KOPT-K1 (cell line): ENCODE results near the gene EPS8L3.
"Not testable (repeated sequence)": the region's sequence is repeated elsewhere in the genome, so short reads cannot be mapped to it uniquely, and the experiment has no call there.

Experiments used
- H3K27ac ChIP-seq: fragments of 200-600 bp; sonication (generic); 2 replicates; pipeline ENCODE4 v1.5.1; 2016; ENCODE audit warnings: antibody characterized with exemption, mild to moderate bottlenecking, low read depth, low read length; ENCODE audit not compliant: poor library complexity, severe bottlenecking
- H3K36me3 ChIP-seq: fragments of 200-600 bp; sonication (generic); 2 replicates; pipeline ENCODE4 v1.5.1; 2017; ENCODE audit warnings: antibody characterized with exemption, mild to moderate bottlenecking, low read length, moderate library complexity; ENCODE audit not compliant: insufficient read depth
- H3K9me3 ChIP-seq: fragments of 200-600 bp; sonication (generic); 2 replicates; pipeline ENCODE4 v1.5.1; 2017; ENCODE audit warnings: antibody characterized with exemption, low read length, mild to moderate bottlenecking; ENCODE audit not compliant: insufficient read depth, poor library complexity, severe bottlenecking

The EPS8L3 gene

DNA sequence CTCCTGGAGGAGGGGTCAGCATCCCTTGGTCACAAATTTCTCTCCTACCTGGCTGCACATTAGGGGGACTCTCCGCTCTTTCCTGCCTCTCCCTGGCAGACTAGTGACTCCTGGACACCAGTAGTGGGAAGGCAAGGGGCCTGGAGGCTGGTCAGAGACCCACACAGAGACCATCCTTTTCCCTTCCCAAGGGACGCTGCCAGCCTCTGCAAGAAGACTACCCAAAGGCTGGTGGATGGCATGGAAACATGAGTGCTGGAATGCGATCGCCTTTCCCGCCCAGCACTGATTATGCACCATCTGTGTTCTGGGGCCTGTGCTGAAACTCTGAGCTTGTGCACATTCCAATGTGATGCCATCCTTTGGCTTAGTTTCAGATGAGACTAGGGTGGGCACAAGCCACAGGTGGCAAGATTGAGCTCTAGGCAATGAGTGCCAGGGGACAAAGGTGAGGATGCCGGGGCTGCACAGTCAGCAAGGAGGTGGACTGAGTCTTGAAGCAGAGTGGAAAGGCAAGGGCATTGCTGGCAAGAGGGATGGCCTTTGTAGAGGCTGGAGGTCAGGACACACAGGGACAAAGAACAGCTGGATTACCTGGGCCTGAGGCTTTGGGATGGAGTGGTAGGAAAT lies 12.6 kb upstream of the EPS8L3 start:
- Histone ChIP-seq H3K27ac (no peak overlapping the region), H3K9me3 (no peaks in the 10 kb centered on the region), H3K36me3 (no peaks in the 10 kb centered on the region)

- Histone ChIP-seq H3K36me3 (no peaks in the 10 kb centered on the region), H3K9me3 (no peaks in the 10 kb centered on the region), H3K27ac (no peak overlapping the region)
These were observed 11.7 kb upstream of the EPS8L3 start for GRCh38 chr1:109775398-109775797.

GRCh38 chr1:109773900-109774485 lies 10.3 kb upstream of the EPS8L3 start:
- Histone ChIP-seq H3K27ac (no peak overlapping the region), H3K9me3 (no peaks in the 10 kb centered on the region), H3K36me3 (no peaks in the 10 kb centered on the region)

DNA sequence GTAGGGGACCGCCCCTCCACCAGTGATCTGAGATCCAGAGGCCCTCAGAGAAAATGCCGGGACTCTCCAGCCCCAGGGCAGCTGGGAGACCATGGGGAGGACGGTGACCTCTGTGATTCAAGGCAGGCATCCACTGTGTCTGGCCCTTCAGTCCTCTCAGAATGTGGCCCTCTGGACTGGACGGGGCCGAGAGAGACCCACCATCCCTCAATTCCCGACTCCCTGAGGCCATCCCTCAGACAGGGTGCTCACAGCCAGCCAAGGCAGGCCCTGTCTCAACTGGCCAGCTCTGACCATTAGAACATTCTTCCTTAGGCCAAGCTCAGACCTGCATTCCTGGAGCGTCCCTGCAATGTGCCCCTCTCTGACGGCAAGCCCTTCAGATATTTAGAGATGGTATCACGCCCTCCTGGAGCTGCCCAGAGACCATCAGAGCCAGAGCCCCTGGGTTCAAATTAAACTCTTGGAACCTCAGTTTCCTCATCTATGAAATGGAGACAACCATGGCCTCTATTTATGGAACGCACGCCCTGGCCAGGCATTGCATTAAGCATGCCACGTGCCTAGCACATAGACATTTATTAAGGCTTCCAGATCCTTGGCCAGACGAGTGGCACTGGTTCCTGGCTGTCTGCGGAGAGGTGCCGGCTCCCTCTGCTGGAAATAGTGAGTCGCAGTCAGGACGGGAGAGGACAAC lies 9.6 kb upstream of the EPS8L3 start:
- Histone ChIP-seq H3K36me3 (no peaks in the 10 kb centered on the region), H3K27ac (no peak overlapping the region), H3K9me3 (no peaks in the 10 kb centered on the region)

GRCh38 chr1:109772658-109773202 lies 9.0 kb upstream of the EPS8L3 start:
- no peak overlapping the region for H3K27ac ChIP-seq

GRCh38 chr1:109771712-109772657 lies 8.3 kb upstream of the EPS8L3 start:
- no peaks in the 10 kb centered on the region for H3K9me3 ChIP-seq
- H3K36me3 ChIP-seq = no peaks in the 10 kb centered on the region
- H3K27ac ChIP-seq = no peak overlapping the region

More at GRCh38 chr1:109772658-109773202, 9.0 kb upstream of the EPS8L3 start:
- H3K9me3 ChIP-seq = no peaks in the 10 kb centered on the region
- no peaks in the 10 kb centered on the region for H3K36me3 ChIP-seq

DNA sequence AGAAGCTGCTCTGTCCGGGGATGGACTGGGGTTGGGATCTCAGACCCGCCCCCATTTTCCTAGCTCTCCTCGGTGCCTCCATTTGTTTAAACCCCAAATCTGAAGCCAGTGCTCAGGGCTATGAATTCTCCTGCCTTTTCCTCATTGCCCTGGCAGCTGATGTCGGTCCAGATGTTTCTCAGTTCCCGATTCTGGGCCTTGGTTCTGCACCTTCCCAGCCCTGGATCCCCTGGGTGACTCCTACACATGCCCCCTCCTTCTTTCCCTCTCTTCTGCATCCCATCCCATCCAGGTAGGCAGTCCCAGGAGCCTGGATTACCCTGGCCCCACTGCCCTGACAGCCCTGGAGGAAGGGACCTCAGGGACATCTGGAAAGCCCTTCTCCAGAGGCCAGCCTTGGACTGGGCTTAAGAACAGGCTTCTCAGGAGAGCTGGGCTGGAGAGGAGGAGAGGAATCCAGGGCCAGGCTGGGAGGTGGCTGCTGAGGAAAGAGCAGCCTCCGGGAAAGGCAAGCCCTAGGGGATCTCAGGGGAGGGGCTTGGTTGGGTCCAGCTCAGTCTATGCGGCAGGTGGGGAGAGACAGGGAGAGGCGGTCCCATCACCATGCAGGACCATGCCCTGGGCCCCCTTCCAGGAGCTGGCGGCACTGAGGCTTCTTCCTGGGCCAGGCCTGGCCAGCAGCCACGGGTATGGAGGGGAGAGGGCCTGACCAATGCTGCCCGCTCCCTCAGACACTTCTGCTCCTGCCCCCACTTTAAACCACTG lies 6.8 kb upstream of the EPS8L3 start:
- Histone ChIP-seq H3K27ac (no peak overlapping the region), H3K36me3 (no peaks in the 10 kb centered on the region), H3K9me3 (no peaks in the 10 kb centered on the region)

GRCh38 chr1:109769330-109770078 lies 5.8 kb upstream of the EPS8L3 start:
- Histone ChIP-seq H3K36me3 (no peaks in the 10 kb centered on the region), H3K27ac (no peak overlapping the region), H3K9me3 (no peaks in the 10 kb centered on the region)

DNA sequence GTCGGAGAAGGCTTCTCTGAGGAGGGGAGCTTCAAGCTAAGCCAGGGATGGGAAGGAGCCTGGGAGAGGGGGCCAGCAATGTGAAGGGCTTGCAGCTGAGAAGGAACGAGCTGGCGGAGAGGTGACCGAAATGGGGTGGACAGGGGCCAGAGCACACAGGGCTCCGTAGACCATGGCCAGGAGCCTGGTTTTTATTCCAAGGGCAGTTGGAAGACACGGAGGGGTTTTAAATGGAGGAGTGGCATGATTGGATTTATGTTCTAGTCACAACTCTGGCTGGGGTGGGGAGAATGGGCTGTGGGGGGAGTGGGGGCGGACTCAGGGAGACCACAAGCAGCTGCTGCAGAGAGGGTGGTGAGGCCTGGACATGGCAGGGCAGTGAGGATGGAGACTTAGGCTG lies 5.1 kb upstream of the EPS8L3 start:
- no peaks in the 10 kb centered on the region for H3K9me3 ChIP-seq
- H3K36me3 ChIP-seq = no peaks in the 10 kb centered on the region

GRCh38 chr1:109768335-109768650 lies 4.6 kb upstream of the EPS8L3 start:
- Histone ChIP-seq H3K9me3 (no peaks in the 10 kb centered on the region), H3K27ac (no peak overlapping the region), H3K36me3 (no peaks in the 10 kb centered on the region)

More for the DNA sequence above, 5.1 kb upstream of the EPS8L3 start:
- no peak overlapping the region for H3K27ac ChIP-seq

DNA sequence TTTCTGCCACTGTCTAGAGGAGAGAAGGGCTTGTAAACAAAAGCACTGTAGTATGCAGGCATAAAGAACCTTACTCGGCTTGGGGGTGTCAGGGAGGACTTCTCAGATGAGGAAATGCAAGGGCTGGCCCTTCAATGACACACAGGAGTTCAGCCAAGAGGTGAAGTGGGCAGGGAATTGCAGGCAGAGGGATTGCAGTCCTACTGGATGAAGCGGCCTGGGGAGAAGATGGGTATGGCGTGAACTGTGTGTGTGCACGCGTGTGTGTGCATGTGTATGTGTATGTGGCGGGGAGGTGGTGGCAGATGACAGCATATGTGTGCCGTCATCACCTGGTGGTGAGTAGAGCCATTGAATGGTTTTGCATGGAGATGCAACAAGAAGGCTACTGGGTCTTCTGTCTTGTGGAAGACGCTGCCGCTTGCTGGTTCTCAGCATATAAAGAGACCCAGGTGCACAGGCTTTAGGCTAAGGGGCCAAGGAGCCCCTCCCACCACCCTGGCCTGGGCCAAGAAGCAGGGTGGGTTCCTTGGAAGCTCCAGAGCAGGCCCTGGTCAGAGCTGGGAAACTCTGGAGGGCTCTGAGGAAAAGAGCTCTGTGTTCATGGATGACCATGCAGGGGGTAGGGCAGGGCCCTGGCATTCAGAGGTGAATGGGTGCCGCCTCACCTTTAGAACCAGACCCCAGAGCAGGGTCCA lies 4.1 kb upstream of the EPS8L3 start:
- Histone ChIP-seq H3K36me3 (no peaks in the 10 kb centered on the region), H3K9me3 (no peaks in the 10 kb centered on the region)

GRCh38 chr1:109766991-109767636 lies 3.4 kb upstream of the EPS8L3 start:
- not testable (repeated sequence) for H3K27ac ChIP-seq, H3K36me3 ChIP-seq, H3K9me3 ChIP-seq

More for the DNA sequence above, 4.1 kb upstream of the EPS8L3 start:
- no peak overlapping the region for H3K27ac ChIP-seq
